CD4-positive, alpha-beta memory T cell (primary cell): ENCODE data around the gene NOS1AP. TPM values are rescaled to one million over a fixed set of nuclear protein-coding genes. Genes with fewer than 3 reads are reported as not detected.

ENCODE experiments used
- CTCF ChIA-PET: fragments of 350-600 bp; sonication (Branson Sonifier 250); formaldehyde crosslinking; loops from one replicate; lab custom pipeline; 2021; ENCODE audit warnings: inconsistent platforms; ENCODE audit not compliant: partially characterized antibody; lab: Charles Lee
- POLR2A ChIA-PET: fragments of 350-600 bp; sonication (Branson Sonifier 250); formaldehyde crosslinking; loops from one replicate; lab custom pipeline; 2021; ENCODE audit not compliant: partially characterized antibody; lab: Charles Lee
- DNase-seq, 5 donors: peaks; one replicate each; pipeline versions ENCODE4 v3.0.0 to v3.0.0-alpha.2; 2020 to 2022; ENCODE audit warnings: mixed read lengths in 1 of 5
- H3K27ac ChIP-seq: one replicate; pipeline ENCODE4 v1.7.0; 2013; ENCODE audit warnings: low read depth, low read length
- H3K27me3 ChIP-seq: 2 replicates; pipeline ENCODE4 v1.7.0; 2013; ENCODE audit warnings: mild to moderate bottlenecking, low read length, moderate library complexity; ENCODE audit not compliant: insufficient read depth
- H3K36me3 ChIP-seq: 2 replicates; pipeline ENCODE4 v1.7.0; 2013; ENCODE audit warnings: mild to moderate bottlenecking, low read length, moderate library complexity; ENCODE audit not compliant: insufficient read depth
- H3K4me1 ChIP-seq: 2 replicates; pipeline ENCODE4 v1.7.0; 2013; ENCODE audit warnings: mild to moderate bottlenecking, low read length, moderate library complexity; ENCODE audit not compliant: insufficient read depth
- H3K4me3 ChIP-seq, 2 donors: one replicate each; pipeline ENCODE4 v1.7.0; 2013; ENCODE audit warnings: low read length in 2 of 2, mild to moderate bottlenecking in 1 of 2
- H3K9me3 ChIP-seq, 2 donors: one replicate each; pipeline ENCODE4 v1.7.0; 2013; ENCODE audit warnings: low read length in 2 of 2, control low read depth in 1 of 2; ENCODE audit not compliant: control insufficient read depth in 1 of 2
- H3K27ac Mint-ChIP-seq, 7 donors: one replicate each; pipeline ENCODE4 v1.8.0; 2020 to 2021; ENCODE audit warnings: mixed read lengths in 7 of 7, mild to moderate bottlenecking in 6 of 7, inconsistent platforms in 3 of 7, moderate library complexity in 3 of 7
- H3K27me3 Mint-ChIP-seq, 2 donors: one replicate each; pipeline ENCODE4 v1.8.0; 2020 to 2021; ENCODE audit warnings: mixed read lengths in 2 of 2
- H3K36me3 Mint-ChIP-seq, 2 donors: one replicate each; pipeline ENCODE4 v1.8.0; 2020 to 2021; ENCODE audit warnings: mixed read lengths in 2 of 2, inconsistent platforms in 1 of 2, mild to moderate bottlenecking in 1 of 2
- H3K4me1 Mint-ChIP-seq, 4 donors: one replicate each; pipeline ENCODE4 v1.8.0; 2020 to 2021; ENCODE audit warnings: mixed read lengths in 4 of 4, mild to moderate bottlenecking in 1 of 4
- H3K4me3 Mint-ChIP-seq, 8 donors: one replicate each; pipeline ENCODE4 v1.8.0; 2020 to 2021; ENCODE audit warnings: mixed read lengths in 8 of 8, mild to moderate bottlenecking in 7 of 8, moderate library complexity in 6 of 8, inconsistent platforms in 3 of 8
- H3K9me3 Mint-ChIP-seq, 8 donors: one replicate each; pipeline ENCODE4 v1.8.0; 2020 to 2021; ENCODE audit warnings: mixed read lengths in 8 of 8, mild to moderate bottlenecking in 5 of 8, inconsistent platforms in 3 of 8, moderate library complexity in 1 of 8
- intact Hi-C: fragments of 100-400 bp; cut with micrococcal nuclease; formaldehyde crosslinking; loops from one replicate; pipeline ENCODE4 v1.15.1; 2023
- polyA plus RNA-seq, 2 donors: library from polyadenylated mRNA; unstranded; fragments of 300-500 nt; fragmentation: Illumina TruSeq; gene quantifications; one replicate each; pipeline ENCODE4 v1.2.3, GENCODE V29; 2021
- total RNA-seq, 2 experiments: library from RNA; stranded (reverse); gene quantifications; one replicate each; pipeline ENCODE4 v1.2.3, GENCODE V29; 2021

NOS1AP gene
- total and polyA plus RNA-seq, 4 experiments from 2014 or later = not detected

DNA sequence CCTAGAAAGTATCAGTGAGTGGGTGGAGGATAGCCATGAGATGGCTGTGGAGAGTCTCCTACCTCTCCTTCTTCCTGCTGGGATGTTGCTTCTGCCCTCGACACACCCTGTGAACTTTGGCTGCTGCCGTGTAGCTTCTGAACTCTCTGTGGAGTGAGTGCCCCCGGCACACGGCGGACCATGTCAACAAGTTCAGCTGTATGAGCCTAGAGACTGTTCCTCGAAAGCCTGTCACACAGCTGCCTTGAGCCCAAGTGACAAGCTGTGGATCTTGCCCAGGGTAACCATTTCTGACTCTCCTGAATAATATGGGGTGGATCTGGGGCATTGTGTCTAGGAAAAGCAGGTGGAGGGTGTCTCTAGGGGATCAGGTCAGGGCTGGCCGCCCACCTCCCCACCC lies 143.2 kb downstream of the NOS1AP start:
- H3K27ac ChIP-seq = no peak overlapping the region
- intact Hi-C loops = no loop called here
- Mint-ChIP-seq H3K27me3 (peaks cover 12 to 15% of the 10 kb centered on the region in 2 donors), H3K27ac (no peak overlapping the region), H3K4me3 (no peak overlapping the region), H3K9me3 (peaks cover 0 to 2% (median 0%) of the 10 kb centered on the region in 8 donors), H3K36me3 (no peaks in the 10 kb centered on the region), H3K4me1 (no peaks in the 10 kb centered on the region)
- H3K27me3 ChIP-seq = peaks cover 3% of the 10 kb centered on the region
- H3K4me3 ChIP-seq = no peak overlapping the region
- no peaks in the 10 kb centered on the region for H3K36me3 ChIP-seq
- no peak for DNase-seq
- ChIA-PET POLR2A (no interaction called here), CTCF (no interaction called here)
- no peaks in the 10 kb centered on the region for H3K4me1 ChIP-seq
- no peaks in the 10 kb centered on the region for H3K9me3 ChIP-seq

GRCh38 chr1:162213281-162213912 lies 143.9 kb downstream of the NOS1AP start:
- ChIA-PET CTCF (no interaction called here), POLR2A (no interaction called here)
- H3K27ac ChIP-seq = no peak overlapping the region
- no peaks in the 10 kb centered on the region for H3K4me1 ChIP-seq
- Mint-ChIP-seq H3K36me3 (no peaks in the 10 kb centered on the region), H3K9me3 (peaks cover 0 to 2% (median 0%) of the 10 kb centered on the region in 8 donors), H3K27me3 (peaks cover 13 to 17% of the 10 kb centered on the region in 2 donors), H3K27ac (no peak overlapping the region), H3K4me1 (no peaks in the 10 kb centered on the region), H3K4me3 (no peak overlapping the region)
- peaks cover 3% of the 10 kb centered on the region for H3K27me3 ChIP-seq
- intact Hi-C loops = no loop called here
- H3K4me3 ChIP-seq = no peak overlapping the region
- DNase-seq = no peak
- no peaks in the 10 kb centered on the region for H3K9me3 ChIP-seq
- no peaks in the 10 kb centered on the region for H3K36me3 ChIP-seq

GRCh38 chr1:162214202-162214601 lies 144.7 kb downstream of the NOS1AP start:
- H3K27me3 ChIP-seq = peaks cover under 1% of the 10 kb centered on the region
- ChIA-PET CTCF (no interaction called here), POLR2A (no interaction called here)
- no peaks in the 10 kb centered on the region for H3K4me1 ChIP-seq
- Mint-ChIP-seq H3K4me1 (no peaks in the 10 kb centered on the region), H3K9me3 (peaks cover 0 to 2% (median 0%) of the 10 kb centered on the region in 8 donors), H3K27ac (no peak overlapping the region), H3K4me3 (no peak overlapping the region), H3K36me3 (no peaks in the 10 kb centered on the region), H3K27me3 (peaks cover 16 to 21% of the 10 kb centered on the region in 2 donors)
- no peaks in the 10 kb centered on the region for H3K36me3 ChIP-seq
- H3K9me3 ChIP-seq = no peaks in the 10 kb centered on the region
- H3K27ac ChIP-seq = no peak overlapping the region
- DNase-seq = no peak
- H3K4me3 ChIP-seq = no peak overlapping the region
- intact Hi-C loops = no loop called here

DNA sequence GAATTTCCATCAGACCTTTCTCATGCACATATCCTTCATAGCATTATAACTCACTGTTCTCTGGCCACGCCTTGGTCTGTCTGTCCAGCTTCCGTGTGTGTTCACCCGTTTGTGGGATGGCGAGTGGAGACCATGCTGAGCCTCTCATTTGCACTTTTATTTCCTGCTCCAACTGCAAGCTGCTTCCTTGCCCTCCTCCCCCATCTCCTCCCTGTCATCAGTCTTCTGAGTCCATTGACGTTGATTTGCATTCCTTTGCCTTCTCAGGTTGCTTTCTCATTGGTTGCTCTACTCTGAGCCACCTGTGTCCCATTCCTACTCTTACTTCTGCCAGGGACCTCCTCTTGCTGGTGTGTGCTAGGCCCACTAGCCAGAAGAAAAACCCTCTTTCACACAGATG lies 146.4 kb downstream of the NOS1AP start:
- CTCF ChIA-PET = no interaction called here

DNA sequence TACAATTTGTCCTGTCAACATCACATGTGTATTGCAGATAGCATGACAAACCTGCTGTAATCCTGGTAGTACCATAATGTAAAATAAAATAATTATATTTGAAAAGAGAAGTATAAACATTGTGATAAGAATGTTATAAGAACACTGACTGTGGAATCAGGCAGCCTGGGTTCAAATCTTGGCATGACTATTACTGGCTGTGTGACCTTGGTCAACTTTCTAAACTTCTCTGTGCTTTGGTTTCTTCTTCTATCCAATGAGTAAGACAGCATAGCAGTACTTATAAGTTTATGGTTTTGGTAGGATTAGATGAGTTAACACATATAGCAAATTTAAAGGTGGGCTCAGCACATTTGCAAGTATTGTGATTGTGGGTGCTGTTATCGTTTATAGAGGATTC lies 147.1 kb downstream of the NOS1AP start:
- Histone ChIP-seq H3K4me1 (no peaks in the 10 kb centered on the region), H3K36me3 (no peaks in the 10 kb centered on the region), H3K4me3 (no peak overlapping the region), H3K27me3 (no peaks in the 10 kb centered on the region), H3K27ac (no peak overlapping the region), H3K9me3 (no peaks in the 10 kb centered on the region)
- intact Hi-C loops = no loop called here
- Mint-ChIP-seq H3K36me3 (peaks cover 0 to 3% of the 10 kb centered on the region in 2 donors), H3K27ac (no peak overlapping the region), H3K4me3 (no peak overlapping the region), H3K27me3 (peaks cover 23 to 27% of the 10 kb centered on the region in 2 donors), H3K4me1 (no peaks in the 10 kb centered on the region), H3K9me3 (peaks cover 0 to 6% (median 0%) of the 10 kb centered on the region in 8 donors)
- POLR2A ChIA-PET = no interaction called here
- CTCF ChIA-PET = no interaction called here
- no peak for DNase-seq

More for the DNA sequence above, 146.4 kb downstream of the NOS1AP start:
- Histone ChIP-seq H3K36me3 (no peaks in the 10 kb centered on the region), H3K4me1 (no peaks in the 10 kb centered on the region), H3K27ac (no peak overlapping the region), H3K27me3 (no peaks in the 10 kb centered on the region), H3K9me3 (no peaks in the 10 kb centered on the region), H3K4me3 (no peak overlapping the region)
- POLR2A ChIA-PET = no interaction called here
- no peak for DNase-seq
- Mint-ChIP-seq H3K36me3 (no peaks in the 10 kb centered on the region), H3K27me3 (peaks cover 22 to 27% of the 10 kb centered on the region in 2 donors), H3K4me3 (no peak overlapping the region), H3K4me1 (no peaks in the 10 kb centered on the region), H3K27ac (no peak overlapping the region), H3K9me3 (peaks cover 0 to 2% (median 0%) of the 10 kb centered on the region in 8 donors)
- intact Hi-C loops = no loop called here

- H3K4me1 ChIP-seq = no peaks in the 10 kb centered on the region
- intact Hi-C loops = no loop called here
- CTCF ChIA-PET = no interaction called here
- Mint-ChIP-seq H3K4me1 (no peaks in the 10 kb centered on the region), H3K27ac (no peak overlapping the region), H3K9me3 (peaks cover 0 to 6% (median 0%) of the 10 kb centered on the region in 8 donors), H3K4me3 (no peak overlapping the region), H3K27me3 (peaks cover 26 to 29% of the 10 kb centered on the region in 2 donors), H3K36me3 (peaks cover 0 to 3% of the 10 kb centered on the region in 2 donors)
- H3K4me3 ChIP-seq = no peak overlapping the region
- POLR2A ChIA-PET = no interaction called here
- H3K27ac ChIP-seq = no peak overlapping the region
- no peaks in the 10 kb centered on the region for H3K27me3 ChIP-seq
- no peaks in the 10 kb centered on the region for H3K36me3 ChIP-seq
- DNase-seq = no peak
- no peaks in the 10 kb centered on the region for H3K9me3 ChIP-seq
Measured at GRCh38 chr1:162217706-162218105, 148.2 kb downstream of the NOS1AP start.

DNA sequence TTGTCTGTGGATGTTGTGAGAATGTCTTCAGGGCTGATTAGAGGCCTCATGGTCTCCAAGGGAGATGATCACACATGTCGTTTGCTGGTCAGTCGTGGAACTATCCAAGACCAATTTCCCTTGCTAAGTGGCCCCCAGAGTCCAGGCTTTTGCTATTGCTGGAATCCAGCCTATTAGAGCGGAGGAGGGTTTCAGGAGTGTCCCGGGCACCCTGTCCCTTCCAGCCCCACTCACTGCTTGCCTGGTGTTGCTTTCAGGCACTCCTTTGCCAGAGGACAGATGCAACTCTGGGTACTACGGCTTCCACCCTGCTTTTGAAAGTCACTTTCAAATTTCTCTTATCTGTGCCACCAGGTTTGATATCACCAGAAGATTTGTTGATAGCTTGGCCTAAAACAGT lies 149.1 kb downstream of the NOS1AP start:
- Histone ChIP-seq H3K27ac (no peak overlapping the region), H3K4me1 (no peaks in the 10 kb centered on the region), H3K27me3 (no peaks in the 10 kb centered on the region), H3K4me3 (no peak overlapping the region), H3K9me3 (no peaks in the 10 kb centered on the region), H3K36me3 (no peaks in the 10 kb centered on the region)
- Mint-ChIP-seq H3K36me3 (peaks cover 0 to 3% of the 10 kb centered on the region in 2 donors), H3K9me3 (peaks cover 0 to 6% (median 0%) of the 10 kb centered on the region in 8 donors), H3K4me1 (no peaks in the 10 kb centered on the region), H3K27me3 (peaks cover 28 to 31% of the 10 kb centered on the region in 2 donors), H3K27ac (no peak overlapping the region), H3K4me3 (no peak overlapping the region)
- CTCF ChIA-PET = no interaction called here
- POLR2A ChIA-PET = no interaction called here
- intact Hi-C loops = no loop called here
- DNase-seq = no peak
